Prostate gland (tissue), 2 donors: ENCODE results near the gene GSTA3. TPM values are rescaled to one million over a fixed set of nuclear protein-coding genes. Genes with fewer than 3 reads are reported as not detected.
"Not testable (repeated sequence)": the region's sequence is repeated elsewhere in the genome, so short reads cannot be mapped to it uniquely, and the experiment has no call there.

ENCODE experiments used
- DNase-seq: peaks from one replicate; pipeline ENCODE4 v3.0.0-alpha.2; 2019; ENCODE audit warnings: low spot score
- H3K27ac ChIP-seq, 2 donors: fragments of 200-600 bp; sonication (generic); 2 replicates each; pipeline ENCODE4 v1.5.1; 2017 to 2019
- H3K27me3 ChIP-seq: fragments of 200-600 bp; sonication (generic); replicated peaks from 2 replicates; pipeline ENCODE4 v1.5.1; 2019; ENCODE audit not compliant: insufficient read depth
- H3K36me3 ChIP-seq, 2 donors: fragments of 200-600 bp; sonication (generic); 1 replicate in 1 of 2; 2 replicates in 1 of 2; pipeline versions ENCODE4 v1.5.1 to v1.8.1; 2017 to 2019
- H3K4me1 ChIP-seq: fragments of 200-600 bp; sonication (generic); replicated peaks from 2 replicates; pipeline ENCODE4 v1.5.1; 2019
- H3K4me3 ChIP-seq, 2 donors: fragments of 200-600 bp; sonication (generic); 2 replicates each; pipeline ENCODE4 v1.5.1; 2017 to 2019
- H3K9me3 ChIP-seq: fragments of 200-600 bp; sonication (generic); 2 replicates; pipeline ENCODE4 v1.5.1; 2017
- CTCF ChIP-seq, 4 experiments: fragments of 200-600 bp in 2 of 4; fragments of 450-650 bp in 2 of 4; sonication (generic) in 2 of 4; IDR thresholded peaks; 1 replicate in 3 of 4; 2 replicates in 1 of 4; pipeline ENCODE4 v1.5.1; 2016 to 2019; ENCODE audit warnings: antibody characterized with exemption in 4 of 4, mild to moderate bottlenecking in 2 of 4, moderate library complexity in 2 of 4
- POLR2A ChIP-seq: fragments of 450-650 bp; IDR thresholded peaks from one replicate; pipeline ENCODE4 v1.6.1; 2016; ENCODE audit warnings: antibody characterized with exemption, mild to moderate bottlenecking
- POLR2AphosphoS5 ChIP-seq: sonication (generic); formaldehyde crosslinking; IDR thresholded peaks from one replicate; pipeline ENCODE4 v1.6.1; 2017; ENCODE audit warnings: antibody characterized with exemption
- WGBS: methylation state at CpG from one replicate; pipeline ENCODE4 v1.1.5; 2018; 5-methylcytosine and 5-hydroxymethylcytosine counted together
- intact Hi-C: fragments of 100-400 bp; cut with DNase I; formaldehyde crosslinking; loops from one replicate; pipeline ENCODE4 v1.14.2; 2022
- total RNA-seq, 2 donors: library from RNA; depleted of rRNA; stranded (reverse); fragments of >200 nt; gene quantifications; one replicate each; pipeline ENCODE4 v1.1.0, GENCODE V29; 2016

The GSTA3 gene
- total RNA-seq, 2 donors from 2014 or later: 20.2 TPM; not detected in 1

DNA sequence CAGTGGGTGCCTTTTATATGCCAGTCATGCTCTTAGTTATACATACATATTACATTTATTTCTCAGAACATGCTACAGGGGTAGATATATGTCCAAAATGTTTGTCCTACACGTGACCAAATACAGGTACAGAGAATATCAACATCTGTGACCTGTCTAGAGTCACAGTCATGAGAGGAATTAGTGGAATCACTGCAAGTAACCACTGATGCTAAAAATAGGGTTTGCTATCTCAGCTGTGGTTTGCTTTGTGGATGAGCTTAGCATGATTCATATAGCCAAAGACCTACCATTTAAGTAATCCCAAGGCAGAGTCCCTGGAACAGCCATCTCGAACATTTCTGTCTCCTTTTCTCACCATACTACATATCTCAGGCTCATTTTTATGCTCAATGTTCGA is 32.3 kb downstream of the GSTA3 start:
- no peak for TF ChIP-seq POLR2A
- no peak for TF ChIP-seq POLR2AphosphoS5
- TF ChIP-seq CTCF (IDR thresholded peaks at IDR 0.05): no peak
- Histone ChIP-seq H3K27ac (no peak overlapping the region), H3K4me1 (no peaks in the 10 kb centered on the region), H3K9me3 (no peaks in the 10 kb centered on the region), H3K4me3 (no peak overlapping the region), H3K27me3 (no peaks in the 10 kb centered on the region), H3K36me3 (no peaks in the 10 kb centered on the region)
- no peak for DNase-seq
- intact Hi-C loops: no loop called here
- 84% methylated on average over 3 of the region's 3 CpGs for WGBS

DNA sequence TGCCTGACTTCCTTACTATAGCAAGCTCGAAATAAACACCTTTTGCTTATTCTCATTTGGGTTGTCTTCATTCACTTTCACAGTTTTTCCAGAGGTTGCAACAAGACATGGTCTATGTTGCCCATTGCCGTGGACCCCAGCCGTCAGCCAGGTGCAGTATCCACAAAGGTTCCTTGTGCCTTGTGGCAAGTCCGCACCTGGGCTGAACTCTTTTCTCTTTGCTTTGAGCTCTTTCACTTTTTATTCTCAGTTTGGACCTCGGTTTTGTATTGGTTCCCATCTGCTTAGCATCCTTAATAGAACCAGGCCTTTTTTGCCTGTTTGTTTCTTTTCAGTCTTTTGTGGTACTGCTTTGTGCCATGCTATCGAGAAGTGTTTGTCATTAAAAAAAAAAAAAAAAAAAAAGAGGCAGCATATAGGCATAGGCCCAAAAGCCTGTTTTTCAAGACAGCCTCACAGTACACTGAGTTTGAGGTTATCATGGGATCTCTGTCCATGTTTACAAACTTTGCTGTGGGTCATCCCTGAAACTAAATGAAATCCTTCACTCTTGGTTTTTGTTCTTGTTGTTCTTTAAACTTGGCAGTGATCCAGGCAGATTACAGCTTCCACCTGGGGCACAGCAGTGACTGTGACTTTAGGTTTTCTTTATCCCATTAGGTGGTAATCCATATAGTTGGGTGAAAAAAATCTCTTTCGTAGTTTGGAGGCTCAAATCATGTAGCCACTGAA is 33.3 kb downstream of the GSTA3 start:
- intact Hi-C loops: no loop called here
- DNase-seq: no peak
- H3K9me3 ChIP-seq: no peaks in the 10 kb centered on the region
- no peak for TF ChIP-seq POLR2AphosphoS5
- TF ChIP-seq CTCF (IDR thresholded peaks at IDR 0.05): no peak
- no peak for TF ChIP-seq POLR2A
- no peaks in the 10 kb centered on the region for H3K4me1 ChIP-seq
- no peaks in the 10 kb centered on the region for H3K36me3 ChIP-seq
- H3K27ac ChIP-seq: no peak overlapping the region
- no peak overlapping the region for H3K4me3 ChIP-seq
- 70% methylated on average over 7 of the region's 7 CpGs for WGBS
- H3K27me3 ChIP-seq: no peaks in the 10 kb centered on the region

GRCh38 chr6:52872031-52872430 is 37.5 kb downstream of the GSTA3 start:
- WGBS: 50% methylated on average over 4 of the region's 4 CpGs
- no peak for DNase-seq
- H3K27me3 ChIP-seq: no peaks in the 10 kb centered on the region
- H3K9me3 ChIP-seq: no peaks in the 10 kb centered on the region
- no peak overlapping the region for H3K4me3 ChIP-seq
- H3K27ac ChIP-seq: no peak overlapping the region
- H3K36me3 ChIP-seq: no peaks in the 10 kb centered on the region
- intact Hi-C loops: no loop called here
- TF ChIP-seq POLR2A: no peak
- no peak for TF ChIP-seq CTCF (IDR thresholded peaks at IDR 0.05)
- no peak for TF ChIP-seq POLR2AphosphoS5
- H3K4me1 ChIP-seq: no peaks in the 10 kb centered on the region

GRCh38 chr6:52871621-52872020 is 37.9 kb downstream of the GSTA3 start:
- no peaks in the 10 kb centered on the region for H3K9me3 ChIP-seq
- TF ChIP-seq POLR2AphosphoS5 (no peak), POLR2A (no peak), CTCF (IDR thresholded peaks at IDR 0.05) (no peak)
- WGBS: 26% methylated on average over 3 of the region's 3 CpGs
- DNase-seq: no peak
- H3K27ac ChIP-seq: no peak overlapping the region
- no peaks in the 10 kb centered on the region for H3K27me3 ChIP-seq
- intact Hi-C loops: no loop called here
- no peaks in the 10 kb centered on the region for H3K36me3 ChIP-seq
- no peak overlapping the region for H3K4me3 ChIP-seq
- no peaks in the 10 kb centered on the region for H3K4me1 ChIP-seq

DNA sequence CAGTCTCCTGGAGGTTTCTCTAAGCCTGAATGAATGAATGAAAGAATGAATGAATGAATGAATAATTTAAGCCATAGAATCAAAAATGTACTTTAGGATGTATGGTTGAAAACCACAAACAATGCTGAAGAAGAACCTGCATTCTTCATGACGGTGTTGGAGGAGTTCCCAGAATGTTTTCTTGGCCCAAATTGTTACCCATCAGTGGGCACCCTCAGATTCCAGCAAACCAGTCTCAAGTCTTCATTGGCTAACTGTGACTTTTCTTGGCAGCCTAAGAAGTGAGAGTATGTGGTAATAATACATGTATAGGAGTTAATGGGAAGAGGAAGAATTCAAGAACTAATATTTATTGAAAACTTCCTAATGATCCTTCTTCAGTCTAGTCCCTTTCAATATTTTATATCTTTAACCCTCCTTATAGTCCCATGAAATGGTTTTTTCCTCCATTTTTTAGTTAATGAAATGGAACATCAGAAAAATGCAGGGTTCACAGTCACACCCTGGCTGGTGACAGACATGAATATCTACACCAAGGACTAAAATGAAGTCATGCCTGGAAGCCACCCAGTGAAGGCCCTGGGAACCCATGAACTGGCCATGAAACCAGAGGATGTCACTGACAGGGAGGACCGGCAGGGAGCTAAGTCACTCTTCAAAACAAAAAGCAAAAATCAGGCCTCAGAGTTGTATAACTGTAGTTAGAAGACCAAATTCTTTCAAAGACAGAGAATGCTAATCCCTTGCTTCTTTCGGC is 39.0 kb downstream of the GSTA3 start:
- H3K36me3 ChIP-seq, H3K9me3 ChIP-seq, H3K27ac ChIP-seq, H3K4me1 ChIP-seq, H3K4me3 ChIP-seq, intact Hi-C loops, DNase-seq, H3K27me3 ChIP-seq: not testable (repeated sequence)
- 77% methylated on average over 3 of the region's 3 CpGs for WGBS

GRCh38 chr6:52868899-52869298 is 40.6 kb downstream of the GSTA3 start:
- WGBS: 67% methylated on average over 5 of the region's 5 CpGs
- intact Hi-C loops, H3K27ac ChIP-seq, DNase-seq, H3K9me3 ChIP-seq, H3K4me1 ChIP-seq, H3K4me3 ChIP-seq, H3K27me3 ChIP-seq, H3K36me3 ChIP-seq: not testable (repeated sequence)
